Upper lobe of left lung (tissue), 4 donors: ENCODE data around the gene SPTBN1.

Experiments used
- EP300 ChIP-seq, 4 donors: sonication (generic); formaldehyde crosslinking; IDR thresholded peaks; one replicate each; pipeline ENCODE4 v1.5.1; 2017; ENCODE audit warnings: antibody characterized with exemption in 4 of 4, control low read depth in 2 of 4
- POLR2A ChIP-seq, 4 donors: fragments of 450-650 bp; IDR thresholded peaks; one replicate each; pipeline ENCODE4 v1.5.1; 2016 to 2017; ENCODE audit warnings: antibody characterized with exemption in 4 of 4, mild to moderate bottlenecking in 2 of 4
- POLR2AphosphoS5 ChIP-seq, 2 donors: sonication (generic); formaldehyde crosslinking; IDR thresholded peaks; one replicate each; pipeline ENCODE4 v1.5.1; 2017; ENCODE audit warnings: antibody characterized with exemption in 2 of 2
- TF ChIP-seq, protein P1 (sequence below), 6 experiments: fragments of 450-650 bp in 4 of 6; fragments of 200-600 bp in 2 of 6; sonication (generic) in 2 of 6; IDR thresholded peaks; one replicate each; pipeline ENCODE4 v1.5.1; 2016 to 2019; ENCODE audit warnings: antibody characterized with exemption in 6 of 6

DNA sequence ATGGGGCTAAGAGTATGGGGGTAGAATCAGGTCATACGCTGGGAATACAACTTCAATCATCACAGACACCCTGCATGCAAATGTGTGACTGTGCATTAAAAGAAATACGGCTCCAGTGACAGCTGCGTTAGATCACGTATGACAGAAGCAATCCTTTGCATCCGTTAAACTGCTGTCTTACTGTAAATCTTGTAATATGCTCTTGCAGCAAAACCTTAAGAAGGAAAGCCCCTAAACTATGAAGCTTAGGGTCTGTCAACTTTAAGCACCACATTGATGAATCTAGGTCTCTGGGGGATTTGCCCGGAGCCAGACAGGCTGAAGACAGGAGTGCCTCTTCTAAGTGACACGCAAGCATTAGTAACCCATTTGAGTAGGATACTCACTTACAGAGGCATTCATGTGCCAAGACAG lies 182.7 kb downstream of the SPTBN1 start:
- TF ChIP-seq POLR2AphosphoS5 (IDR thresholded peaks at IDR 0.05) (no peak), POLR2A (IDR thresholded peaks at IDR 0.05) (no peak), EP300 (IDR thresholded peaks at IDR 0.05) (no peak)
- TF ChIP-seq, protein P1, sequence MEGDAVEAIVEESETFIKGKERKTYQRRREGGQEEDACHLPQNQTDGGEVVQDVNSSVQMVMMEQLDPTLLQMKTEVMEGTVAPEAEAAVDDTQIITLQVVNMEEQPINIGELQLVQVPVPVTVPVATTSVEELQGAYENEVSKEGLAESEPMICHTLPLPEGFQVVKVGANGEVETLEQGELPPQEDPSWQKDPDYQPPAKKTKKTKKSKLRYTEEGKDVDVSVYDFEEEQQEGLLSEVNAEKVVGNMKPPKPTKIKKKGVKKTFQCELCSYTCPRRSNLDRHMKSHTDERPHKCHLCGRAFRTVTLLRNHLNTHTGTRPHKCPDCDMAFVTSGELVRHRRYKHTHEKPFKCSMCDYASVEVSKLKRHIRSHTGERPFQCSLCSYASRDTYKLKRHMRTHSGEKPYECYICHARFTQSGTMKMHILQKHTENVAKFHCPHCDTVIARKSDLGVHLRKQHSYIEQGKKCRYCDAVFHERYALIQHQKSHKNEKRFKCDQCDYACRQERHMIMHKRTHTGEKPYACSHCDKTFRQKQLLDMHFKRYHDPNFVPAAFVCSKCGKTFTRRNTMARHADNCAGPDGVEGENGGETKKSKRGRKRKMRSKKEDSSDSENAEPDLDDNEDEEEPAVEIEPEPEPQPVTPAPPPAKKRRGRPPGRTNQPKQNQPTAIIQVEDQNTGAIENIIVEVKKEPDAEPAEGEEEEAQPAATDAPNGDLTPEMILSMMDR (IDR thresholded peaks at IDR 0.05) = no peak
